OCI-LY7 (cell line): ENCODE data around the gene PEMT. TPM values are rescaled to one million over a fixed set of nuclear protein-coding genes. Genes with fewer than 3 reads are reported as not detected.

Source experiments
- BruUV-seq: library from RNA; stranded (reverse); fragments of 400-500 nt; replicated peaks from 2 replicates; lab custom pipeline; 2021; lab: Mats Ljungman, UMichigan
- CTCF ChIA-PET: fragments of 300-600 bp; sonication (Branson Sonifier 250); formaldehyde crosslinking; loops from one replicate; lab custom pipeline; 2022; ENCODE audit warnings: antibody characterized with exemption; ENCODE audit not compliant: unreplicated experiment; lab: Charles Lee
- POLR2A ChIA-PET: fragments of 300-600 bp; sonication (Branson Sonifier 250); formaldehyde crosslinking; loops from one replicate; lab custom pipeline; 2022; ENCODE audit warnings: antibody characterized with exemption; lab: Charles Lee
- DNase-seq: peaks from one replicate; pipeline ENCODE4 v3.0.0-alpha.2; 2015; ENCODE audit warnings: low spot score
- H2AFZ ChIP-seq: fragments of 200-600 bp; sonication (generic), shearing (Covaris generic); 2 replicates; pipeline ENCODE4 v1.6.1; 2014; ENCODE audit warnings: mild to moderate bottlenecking, antibody characterized with exemption, low read length, moderate library complexity
- H3K27ac ChIP-seq: fragments of 200-600 bp; sonication (generic); 2 replicates; pipeline ENCODE4 v1.5.1; 2014; ENCODE audit warnings: mixed run types, low read depth, mild to moderate bottlenecking, moderate library complexity, low read length, inconsistent platforms; ENCODE audit not compliant: poor library complexity, severe bottlenecking
- H3K36me3 ChIP-seq: fragments of 200-600 bp; sonication (generic); 2 replicates; pipeline ENCODE4 v1.6.1; 2014; ENCODE audit warnings: mild to moderate bottlenecking, antibody characterized with exemption, low read length, moderate library complexity, mixed read lengths; ENCODE audit not compliant: insufficient read depth
- H3K4me1 ChIP-seq: fragments of 200-600 bp; sonication (generic); 2 replicates; pipeline ENCODE4 v1.5.1; 2014; ENCODE audit warnings: mild to moderate bottlenecking, low read length; ENCODE audit not compliant: insufficient read depth, poor library complexity, severe bottlenecking
- H3K4me2 ChIP-seq: fragments of 200-600 bp; sonication (generic); 2 replicates; pipeline ENCODE4 v1.6.1; 2014; ENCODE audit warnings: mild to moderate bottlenecking, low read length
- H3K4me3 ChIP-seq: fragments of 200-600 bp; sonication (generic); 2 replicates; pipeline ENCODE4 v1.5.1; 2014; ENCODE audit warnings: mild to moderate bottlenecking, low read depth, low read length; ENCODE audit not compliant: poor library complexity, severe bottlenecking
- H3K79me2 ChIP-seq: fragments of 200-600 bp; sonication (generic); 2 replicates; pipeline ENCODE4 v1.6.1; 2016; ENCODE audit warnings: low read depth, mild to moderate bottlenecking, low read length, moderate library complexity, mixed read lengths; ENCODE audit not compliant: insufficient read depth
- H3K9me2 ChIP-seq: fragments of 200-600 bp; sonication (generic); 2 replicates; pipeline ENCODE4 v1.6.1; 2016; ENCODE audit warnings: mild to moderate bottlenecking, low read length, mixed read lengths; ENCODE audit not compliant: insufficient read depth
- H3K9me3 ChIP-seq: fragments of 200-600 bp; sonication (generic); 2 replicates; pipeline ENCODE4 v1.6.1; 2014; ENCODE audit warnings: mild to moderate bottlenecking, mixed run types, low read length, mixed read lengths
- H4K20me1 ChIP-seq: fragments of 200-600 bp; sonication (generic); 2 replicates; pipeline ENCODE4 v1.6.1; 2014; ENCODE audit warnings: mild to moderate bottlenecking, antibody characterized with exemption, low read length, moderate library complexity, mixed read lengths; ENCODE audit not compliant: insufficient read depth
- CTCF ChIP-seq: fragments of 200-600 bp; sonication (generic); conservative IDR thresholded peaks from 2 replicates; pipeline ENCODE4 v1.5.1; 2014; ENCODE audit warnings: mild to moderate bottlenecking, antibody characterized with exemption, low read length, moderate library complexity, mixed read lengths
- EZH2phosphoT487 ChIP-seq: fragments of 200-600 bp; sonication (generic); IDR thresholded peaks from 2 replicates; pipeline ENCODE4 v1.6.1; 2018; ENCODE audit warnings: low read depth, borderline replicate concordance, mild to moderate bottlenecking, mixed run types, antibody characterized with exemption, low read length, moderate library complexity, mixed read lengths
- intact Hi-C: fragments of 100-400 bp; cut with micrococcal nuclease; formaldehyde crosslinking; loops from one replicate; pipeline ENCODE4 v1.10.0; 2022; ENCODE audit not compliant: unreplicated experiment
- total RNA-seq, 2 experiments: library from RNA; depleted of rRNA in 1 of 2; stranded (reverse); fragments of >200 nt in 1 of 2; shearing (Covaris generic) in 1 of 2; gene quantifications; 2 replicates each; pipeline ENCODE4 v1.2.3, GENCODE V29; 2014 to 2022

Gene PEMT
- total RNA-seq, 2 experiments from 2014 or later, result 27.3 to 53.5 TPM

- intact Hi-C loops, result no loop called here
- DNase-seq, result no peak
- Histone ChIP-seq H2AFZ (no peak overlapping the region), H3K9me3 (no peaks in the 10 kb centered on the region), H3K4me1 (no peaks in the 10 kb centered on the region), H3K36me3 (no peaks in the 10 kb centered on the region), H3K79me2 (no peaks in the 10 kb centered on the region), H3K27ac (no peak overlapping the region), H3K4me3 (no peak overlapping the region), H3K4me2 (no peak overlapping the region), H3K9me2 (no peaks in the 10 kb centered on the region), H4K20me1 (no peaks in the 10 kb centered on the region; the same call in 1 of the 2 replicates)
- TF ChIP-seq CTCF (no peak), EZH2phosphoT487 (no peak)
- POLR2A ChIA-PET, result no interaction called here
- CTCF ChIA-PET, result no interaction called here
- no TSS peak for BruUV-seq
Observed at GRCh38 chr17:17528696-17529652, 62.5 kb downstream of the PEMT start.

GRCh38 chr17:17527956-17528500, 63.5 kb downstream of the PEMT start:
- ChIA-PET POLR2A (interaction anchor here (0.5 kb wide), 1 partner anchor 16 kb away, joined by 3 read pairs; no protein-coding TSS in a partner anchor), CTCF (no interaction called here)
- Histone ChIP-seq H3K4me3 (no peak overlapping the region), H3K36me3 (no peaks in the 10 kb centered on the region), H4K20me1 (no peaks in the 10 kb centered on the region; the same call in 1 of the 2 replicates), H3K9me2 (no peaks in the 10 kb centered on the region), H3K9me3 (no peaks in the 10 kb centered on the region), H3K79me2 (no peaks in the 10 kb centered on the region), H3K4me1 (no peaks in the 10 kb centered on the region), H3K27ac (no peak overlapping the region), H2AFZ (no peak overlapping the region), H3K4me2 (no peak overlapping the region)
- no TSS peak for BruUV-seq
- TF ChIP-seq EZH2phosphoT487 (no peak), CTCF (no peak)
- intact Hi-C loops, result no loop called here
- no peak for DNase-seq
